Mononuclear cell (primary cell): ENCODE results near the gene NXN. TPM values are rescaled to one million over a fixed set of nuclear protein-coding genes. Genes with fewer than 3 reads are reported as not detected.
"Not testable (repeated sequence)": the region's sequence is repeated elsewhere in the genome, so short reads cannot be mapped to it uniquely, and the experiment has no call there.

ENCODE experiments used
- H3K27me3 ChIP-seq: 2 replicates; pipeline ENCODE4 v1.6.0; 2011; ENCODE audit warnings: low read length, control low read depth; ENCODE audit not compliant: insufficient read depth
- H3K4me1 ChIP-seq: 2 replicates; pipeline ENCODE4 v1.5.1; 2011; ENCODE audit warnings: mild to moderate bottlenecking, low read length, control low read depth; ENCODE audit not compliant: insufficient read depth
- H3K4me3 ChIP-seq: 2 replicates; pipeline ENCODE4 v1.5.1; 2011; ENCODE audit warnings: mild to moderate bottlenecking, low read length, moderate library complexity
- H3K9me3 ChIP-seq: 2 replicates; pipeline ENCODE4 v1.5.1; 2011; ENCODE audit warnings: low read depth, mild to moderate bottlenecking, control low read depth, low read length
- total RNA-seq: library from RNA; depleted of rRNA; stranded (reverse); fragments of >200 nt; gene quantifications from one replicate; pipeline ENCODE4 v1.2.3, GENCODE V29; 2012

NXN gene
- total RNA-seq, 1 donor, result 0.52 TPM

- peaks cover 5% of the 10 kb centered on the region for H3K27me3 ChIP-seq
- no peaks in the 10 kb centered on the region for H3K9me3 ChIP-seq
- H3K4me1 ChIP-seq, result no peaks in the 10 kb centered on the region
- no peak overlapping the region for H3K4me3 ChIP-seq
These were observed 111.6 kb downstream of the NXN start for GRCh38 chr17:867896-868489.

DNA sequence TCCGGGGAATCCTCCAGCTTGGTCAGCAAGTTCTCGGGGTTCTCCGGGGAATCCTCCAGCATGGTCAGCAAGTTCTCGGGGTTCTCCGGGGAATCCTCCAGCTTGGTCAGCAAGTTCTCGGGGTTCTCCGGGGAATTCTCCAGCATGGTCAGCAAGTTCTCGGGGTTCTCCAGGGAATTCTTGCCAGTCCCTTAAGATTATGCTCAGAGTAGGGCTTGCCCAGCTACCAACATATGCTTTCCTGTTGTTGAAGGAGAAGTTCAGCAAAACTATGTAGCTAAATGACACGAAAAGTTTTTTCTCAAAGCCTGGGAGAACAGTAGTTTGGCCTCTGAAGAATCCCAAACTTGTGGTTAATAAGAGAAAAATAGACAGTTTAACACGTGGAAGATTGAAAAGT, 112.3 kb downstream of the NXN start:
- not testable (repeated sequence) for H3K9me3 ChIP-seq, H3K4me1 ChIP-seq, H3K4me3 ChIP-seq, H3K27me3 ChIP-seq

DNA sequence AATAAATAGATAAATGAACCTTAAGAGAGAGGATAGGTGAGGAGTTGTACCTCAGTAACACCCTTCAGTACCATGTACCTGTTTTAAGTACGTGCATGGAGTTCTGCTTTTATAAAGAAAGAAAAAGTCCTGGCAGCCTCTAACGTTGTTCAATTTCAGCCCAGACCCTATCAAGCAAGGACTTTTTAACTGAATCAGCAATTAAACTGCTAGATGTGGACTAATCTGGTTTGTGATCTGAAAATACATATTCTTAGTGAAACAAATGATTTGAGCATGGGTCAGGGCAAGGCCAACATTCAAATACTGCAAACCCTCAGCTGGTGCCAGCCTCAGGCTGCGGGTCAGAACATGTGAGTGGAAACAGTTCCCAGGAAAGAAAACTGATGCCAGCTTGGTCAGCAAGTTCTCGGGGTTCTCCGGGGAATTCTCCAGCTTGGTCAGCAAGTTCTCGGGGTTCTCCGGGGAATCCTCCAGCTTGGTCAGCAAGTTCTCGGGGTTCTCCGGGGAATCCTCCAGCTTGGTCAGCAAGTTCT, 112.9 kb downstream of the NXN start:
- peaks cover 5% of the 10 kb centered on the region for H3K27me3 ChIP-seq
- no peaks in the 10 kb centered on the region for H3K9me3 ChIP-seq
- no peaks in the 10 kb centered on the region for H3K4me1 ChIP-seq
- no peak overlapping the region for H3K4me3 ChIP-seq

- Histone ChIP-seq H3K9me3 (no peaks in the 10 kb centered on the region), H3K4me1 (no peaks in the 10 kb centered on the region), H3K27me3 (peaks cover 5% of the 10 kb centered on the region), H3K4me3 (no peak overlapping the region)
These were observed 115.3 kb downstream of the NXN start for GRCh38 chr17:864315-864714.

- H3K4me1 ChIP-seq, result no peaks in the 10 kb centered on the region
- H3K4me3 ChIP-seq, result no peak overlapping the region
- H3K27me3 ChIP-seq, result peaks cover 5% of the 10 kb centered on the region
- H3K9me3 ChIP-seq, result no peaks in the 10 kb centered on the region
These were observed 115.7 kb downstream of the NXN start for GRCh38 chr17:863880-864279.

GRCh38 chr17:862582-862981, 117.0 kb downstream of the NXN start:
- Histone ChIP-seq H3K9me3 (no peaks in the 10 kb centered on the region), H3K27me3 (peaks cover 5% of the 10 kb centered on the region), H3K4me1 (no peaks in the 10 kb centered on the region), H3K4me3 (no peak overlapping the region)

- Histone ChIP-seq H3K4me1 (no peaks in the 10 kb centered on the region), H3K27me3 (peaks cover 5% of the 10 kb centered on the region), H3K4me3 (no peak overlapping the region), H3K9me3 (no peaks in the 10 kb centered on the region)
These were observed 118.2 kb downstream of the NXN start for GRCh38 chr17:861364-861763.

- Histone ChIP-seq H3K4me1 (no peaks in the 10 kb centered on the region), H3K27me3 (peaks cover 5% of the 10 kb centered on the region), H3K4me3 (no peak overlapping the region), H3K9me3 (no peaks in the 10 kb centered on the region)
These were observed 118.8 kb downstream of the NXN start for GRCh38 chr17:860805-861204.

- H3K9me3 ChIP-seq, result no peaks in the 10 kb centered on the region
- H3K4me1 ChIP-seq, result no peaks in the 10 kb centered on the region
- H3K27me3 ChIP-seq, result peaks cover 5% of the 10 kb centered on the region
- H3K4me3 ChIP-seq, result no peak overlapping the region
These were observed 119.8 kb downstream of the NXN start for GRCh38 chr17:859824-860195.

- Histone ChIP-seq H3K4me3 (no peak overlapping the region), H3K4me1 (no peaks in the 10 kb centered on the region), H3K9me3 (no peaks in the 10 kb centered on the region), H3K27me3 (peaks cover 3% of the 10 kb centered on the region)
These were observed 120.3 kb downstream of the NXN start for GRCh38 chr17:859061-859823.

DNA sequence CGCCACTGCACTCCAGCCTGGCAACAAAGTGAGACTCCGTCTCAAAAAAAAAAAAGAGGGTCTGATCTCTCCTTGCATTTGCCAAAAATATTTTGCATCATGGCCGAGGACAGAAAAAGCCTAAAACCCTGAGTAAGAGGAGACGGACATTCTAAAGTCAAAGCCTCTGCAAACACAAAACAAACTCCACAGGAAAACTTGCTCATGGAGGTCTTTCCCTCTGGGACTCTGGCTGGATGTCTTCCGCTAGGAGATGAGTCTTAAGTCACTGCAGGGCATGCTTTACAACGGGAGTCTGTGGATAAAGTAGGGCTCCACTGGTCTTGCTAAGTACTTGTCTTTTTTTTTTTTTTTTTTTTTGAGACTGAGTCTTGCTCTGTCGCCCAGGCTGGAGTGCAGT, 123.4 kb downstream of the NXN start:
- Histone ChIP-seq H3K4me1 (no peaks in the 10 kb centered on the region), H3K27me3 (no peaks in the 10 kb centered on the region), H3K9me3 (no peaks in the 10 kb centered on the region), H3K4me3 (no peak overlapping the region)

GRCh38 chr17:855569-855968, 124.0 kb downstream of the NXN start:
- H3K27me3 ChIP-seq, result no peaks in the 10 kb centered on the region
- no peaks in the 10 kb centered on the region for H3K9me3 ChIP-seq
- no peak overlapping the region for H3K4me3 ChIP-seq
- no peaks in the 10 kb centered on the region for H3K4me1 ChIP-seq

DNA sequence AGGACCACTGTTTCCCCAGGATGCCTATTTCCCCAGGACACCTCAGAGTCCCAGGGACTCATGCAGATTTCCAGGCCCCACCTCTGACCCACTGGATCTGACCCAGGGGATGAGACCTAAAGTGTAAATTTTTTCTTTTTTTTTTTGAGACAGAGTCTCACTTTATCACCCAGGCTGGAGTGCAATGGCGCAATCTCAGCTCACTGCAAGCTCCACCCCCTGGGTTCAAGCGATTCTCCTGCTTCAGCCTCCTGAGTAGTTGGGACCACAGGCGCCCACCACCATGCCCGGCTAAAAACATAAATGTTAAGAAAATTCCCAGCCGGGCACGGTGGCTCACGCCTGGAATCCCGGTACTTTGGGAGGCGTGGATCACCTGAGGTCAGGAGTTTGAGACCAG, 126.7 kb downstream of the NXN start:
- H3K4me3 ChIP-seq, H3K27me3 ChIP-seq, H3K4me1 ChIP-seq, H3K9me3 ChIP-seq: not testable (repeated sequence)

- Histone ChIP-seq H3K4me1 (no peaks in the 10 kb centered on the region), H3K9me3 (no peaks in the 10 kb centered on the region), H3K4me3 (no peak overlapping the region), H3K27me3 (peaks cover 5% of the 10 kb centered on the region)
These were observed 127.2 kb downstream of the NXN start for GRCh38 chr17:852349-852748.

DNA sequence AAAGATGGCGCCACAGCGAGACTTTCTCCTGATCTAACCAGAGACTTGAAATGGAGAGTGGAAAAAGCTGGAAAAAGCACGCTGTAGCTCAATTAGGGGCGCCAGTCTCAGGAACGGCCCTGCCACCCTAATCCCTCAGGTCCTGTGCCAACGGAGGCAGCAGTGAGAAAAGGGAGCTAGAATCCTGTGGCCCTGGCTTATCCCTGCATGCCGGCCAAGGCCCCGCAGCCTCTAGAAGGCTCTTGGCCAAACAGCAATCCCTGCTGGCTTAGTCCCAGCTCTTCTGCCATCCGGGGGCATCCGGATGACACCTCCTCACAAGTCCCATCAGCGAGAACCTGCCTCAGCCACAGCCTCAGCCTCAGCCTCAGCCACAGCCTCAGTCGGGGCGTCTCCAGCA, 127.7 kb downstream of the NXN start:
- peaks cover 9% of the 10 kb centered on the region for H3K27me3 ChIP-seq
- H3K9me3 ChIP-seq, result no peaks in the 10 kb centered on the region
- H3K4me1 ChIP-seq, result no peaks in the 10 kb centered on the region
- no peak overlapping the region for H3K4me3 ChIP-seq
